Epithelial cell of prostate (primary cell): ENCODE measurements around the gene OR8S1.
"Not testable (repeated sequence)": the region's sequence is repeated elsewhere in the genome, so short reads cannot be mapped to it uniquely, and the experiment has no call there.

Source experiments
- DNase-seq: peaks from one replicate; pipeline ENCODE4 v3.0.0-alpha.2; 2011; ENCODE audit warnings: low read depth, low spot score
- H3K27ac ChIP-seq: fragments of 450-650 bp; 2 replicates; pipeline ENCODE4 v1.5.1; 2017; ENCODE audit warnings: mild to moderate bottlenecking

OR8S1 gene

DNA sequence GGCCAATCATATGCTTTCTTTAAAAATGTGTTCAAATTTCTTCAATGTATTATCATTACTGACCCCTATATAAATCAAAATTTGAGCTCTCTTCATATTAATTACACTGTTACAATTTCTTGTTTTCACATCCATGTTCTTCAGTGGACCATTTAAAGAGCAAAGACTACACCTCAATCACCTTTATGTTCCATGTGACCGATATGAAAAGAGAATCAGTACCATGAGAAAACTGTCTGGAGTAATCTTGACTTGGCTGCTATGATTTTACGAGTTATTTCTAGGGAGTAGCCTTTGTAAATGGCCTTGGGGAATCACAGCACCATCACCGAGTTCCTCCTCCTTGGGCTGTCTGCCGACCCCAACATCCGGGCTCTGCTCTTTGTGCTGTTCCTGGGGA is at the start of gene OR8S1:
Gene OR8S1, plus strand, starts transcription at position 301 of the 400 bp plus-strand sequence. Its CDS starts 0 bp downstream, at position 301.
- DNase-seq: no peak
- H3K27ac ChIP-seq: no peak within 1 kb of the TSS

GRCh38 chr12:48482198-48482597 is 43.2 kb upstream of the OR8S1 start, which contains the start of gene C12orf54:
Gene C12orf54 (plus strand): TSS chr12:48482498. CDS start chr12:48483297, 799 bp downstream.
- DNase-seq: no peak
- no peak within 1 kb of the TSS for H3K27ac ChIP-seq

DNA sequence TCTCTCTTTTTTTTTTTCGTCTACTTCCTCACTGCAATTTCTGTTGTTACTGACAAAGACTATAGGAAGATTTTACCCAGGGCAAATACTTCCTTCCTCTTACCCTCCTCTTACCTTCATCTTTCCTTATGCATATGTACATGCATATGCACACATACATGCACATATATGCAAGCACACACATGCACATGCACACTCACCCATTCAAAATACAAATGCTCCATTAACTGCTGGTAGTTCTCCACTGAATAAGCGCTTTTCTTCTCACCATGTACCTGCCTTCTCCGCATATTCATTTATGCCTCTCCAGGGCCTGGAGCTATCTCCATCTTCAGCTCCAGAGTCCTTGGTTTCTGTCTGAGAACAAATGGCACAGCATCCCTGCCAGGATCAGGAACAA is 42.5 kb upstream of the OR8S1 start:
- DNase-seq: no peak
- H3K27ac ChIP-seq: no peak overlapping the region

DNA sequence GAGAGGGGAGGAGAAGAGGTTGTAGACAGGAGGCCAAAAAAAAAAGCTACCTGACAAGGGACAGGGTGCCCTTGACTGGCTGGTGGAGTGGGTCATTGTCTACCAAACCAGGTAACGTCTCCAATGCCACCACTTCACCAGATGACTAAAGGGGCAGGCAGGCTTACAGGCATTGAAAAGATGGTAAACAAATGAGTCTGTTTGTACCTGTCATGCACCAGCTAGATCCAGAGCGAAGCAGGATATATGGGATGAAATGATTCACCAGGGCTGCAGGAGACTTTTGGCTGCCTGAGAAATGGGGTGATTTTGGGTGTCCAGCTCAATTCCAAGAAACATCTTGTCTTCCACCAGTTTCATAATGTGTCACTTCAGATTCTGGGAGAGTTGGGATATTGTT is 39.2 kb upstream of the OR8S1 start:
- H3K27ac ChIP-seq: peak overlapping the region; percentile 69
- DNase-seq: peak; percentile 74

DNA sequence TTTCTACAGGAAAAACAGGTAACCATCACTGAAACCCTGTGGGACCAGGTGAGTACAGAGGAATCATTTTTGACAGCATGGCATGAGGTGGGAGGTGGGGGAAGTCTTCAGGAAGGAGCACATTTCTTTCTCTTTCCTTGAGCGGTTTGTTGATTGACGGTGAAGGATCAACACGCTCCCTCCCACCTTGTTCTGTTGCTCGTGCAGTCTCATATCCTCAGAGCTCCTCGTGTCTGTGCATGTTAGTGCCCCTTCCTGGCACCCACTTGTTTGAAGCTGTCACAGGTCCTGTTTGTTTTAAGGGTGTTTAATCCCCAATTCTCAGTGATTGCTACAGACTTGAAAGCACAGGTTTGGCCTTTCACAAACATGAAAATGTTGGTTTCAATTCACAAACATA is 38.8 kb upstream of the OR8S1 start:
- DNase-seq: peak; percentile 34
- peak overlapping the region; percentile 69 for H3K27ac ChIP-seq

DNA sequence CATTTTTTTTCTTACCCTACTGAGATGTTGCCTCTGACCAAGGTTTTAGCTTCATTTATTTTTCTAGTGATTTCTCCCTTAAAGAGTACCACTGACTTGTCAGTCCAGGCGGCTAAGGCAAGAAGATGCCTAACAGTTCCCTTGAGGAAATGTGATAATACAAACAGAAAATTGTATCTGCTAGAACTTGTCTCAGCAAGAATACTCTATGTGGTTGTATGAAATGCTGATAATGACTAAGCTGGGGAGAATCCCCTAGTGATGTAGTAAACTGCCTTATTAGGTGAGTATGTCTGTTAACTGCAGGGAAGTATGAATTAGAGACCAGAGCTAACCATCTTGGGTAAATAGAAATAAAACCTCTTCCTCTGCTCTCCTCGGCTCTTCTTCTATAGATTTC is 36.4 kb upstream of the OR8S1 start:
- peak; percentile 87 for DNase-seq
- peak overlapping the region; percentile 86 for H3K27ac ChIP-seq

- peak overlapping the region; percentile 86 for H3K27ac ChIP-seq
- not testable (repeated sequence) for DNase-seq
Observed at GRCh38 chr12:48489456-48489855, 36.0 kb upstream of the OR8S1 start.

GRCh38 chr12:48500281-48500680 is 25.2 kb upstream of the OR8S1 start:
- DNase-seq, H3K27ac ChIP-seq: not testable (repeated sequence)

DNA sequence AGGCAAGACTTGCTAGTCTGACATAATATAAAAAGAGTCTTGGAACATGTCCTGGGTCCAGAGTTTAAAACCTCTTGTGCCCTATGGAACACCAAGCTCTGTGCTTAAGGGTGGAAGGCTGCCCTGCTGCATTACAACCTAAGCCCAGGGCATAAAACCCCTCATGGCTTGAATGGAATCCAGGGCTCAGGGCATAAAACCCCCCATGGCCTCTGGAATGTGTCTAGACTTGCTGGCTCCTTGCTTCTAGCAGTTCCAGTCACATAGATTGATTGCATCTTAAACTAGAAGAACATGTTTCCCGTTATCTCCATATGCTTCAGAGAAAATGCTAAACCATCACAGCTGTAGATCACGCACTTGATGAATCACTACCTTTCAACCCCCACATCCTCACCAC is 18.6 kb upstream of the OR8S1 start:
- DNase-seq, H3K27ac ChIP-seq: not testable (repeated sequence)

- DNase-seq: no peak
- H3K27ac ChIP-seq: no peak overlapping the region
Observed at GRCh38 chr12:48508987-48509386, 16.4 kb upstream of the OR8S1 start.

DNA sequence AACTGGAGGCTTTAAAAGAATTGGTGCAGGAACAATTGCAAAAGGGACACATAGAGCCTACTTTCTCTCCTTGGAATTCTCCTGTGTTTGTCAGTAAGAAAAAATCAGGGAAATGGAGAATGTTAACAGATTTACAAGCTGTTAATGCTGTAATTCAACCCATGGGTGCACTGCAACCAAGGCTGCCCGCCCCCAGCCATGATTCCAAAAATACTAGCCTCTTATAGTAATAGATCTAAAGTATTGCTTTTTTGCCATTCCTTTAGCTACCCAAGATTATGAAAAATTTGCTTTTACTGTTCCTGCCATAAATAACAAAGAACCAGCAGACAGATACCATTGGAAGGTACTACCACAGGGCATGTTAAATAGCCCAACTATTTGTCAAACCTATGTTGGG is 15.3 kb upstream of the OR8S1 start:
- no peak overlapping the region for H3K27ac ChIP-seq
- DNase-seq: no peak

DNA sequence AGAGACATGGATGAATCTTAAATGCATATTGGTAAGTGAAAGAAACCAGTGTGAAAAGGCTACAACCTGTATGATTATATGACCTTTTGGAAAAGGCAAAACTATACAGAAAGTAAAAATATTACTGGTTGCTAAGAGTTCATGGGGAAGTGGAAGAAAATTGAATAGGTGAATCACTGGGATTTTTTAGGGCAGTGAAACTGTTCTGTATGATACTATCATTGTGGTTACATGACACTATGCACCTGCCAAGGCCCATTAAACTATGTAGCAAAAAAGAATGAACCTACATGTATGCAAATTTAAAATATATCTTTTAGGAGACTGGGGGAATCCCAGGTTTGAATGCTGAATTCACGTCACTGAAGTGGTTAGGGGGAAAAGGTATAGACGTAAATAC is 12.6 kb upstream of the OR8S1 start:
- no peak overlapping the region for H3K27ac ChIP-seq
- DNase-seq: no peak

GRCh38 chr12:48514728-48515127 is 10.7 kb upstream of the OR8S1 start:
- DNase-seq: no peak
- no peak overlapping the region for H3K27ac ChIP-seq

- not testable (repeated sequence) for DNase-seq, H3K27ac ChIP-seq
Observed at GRCh38 chr12:48520381-48520780, 5.1 kb upstream of the OR8S1 start.

DNA sequence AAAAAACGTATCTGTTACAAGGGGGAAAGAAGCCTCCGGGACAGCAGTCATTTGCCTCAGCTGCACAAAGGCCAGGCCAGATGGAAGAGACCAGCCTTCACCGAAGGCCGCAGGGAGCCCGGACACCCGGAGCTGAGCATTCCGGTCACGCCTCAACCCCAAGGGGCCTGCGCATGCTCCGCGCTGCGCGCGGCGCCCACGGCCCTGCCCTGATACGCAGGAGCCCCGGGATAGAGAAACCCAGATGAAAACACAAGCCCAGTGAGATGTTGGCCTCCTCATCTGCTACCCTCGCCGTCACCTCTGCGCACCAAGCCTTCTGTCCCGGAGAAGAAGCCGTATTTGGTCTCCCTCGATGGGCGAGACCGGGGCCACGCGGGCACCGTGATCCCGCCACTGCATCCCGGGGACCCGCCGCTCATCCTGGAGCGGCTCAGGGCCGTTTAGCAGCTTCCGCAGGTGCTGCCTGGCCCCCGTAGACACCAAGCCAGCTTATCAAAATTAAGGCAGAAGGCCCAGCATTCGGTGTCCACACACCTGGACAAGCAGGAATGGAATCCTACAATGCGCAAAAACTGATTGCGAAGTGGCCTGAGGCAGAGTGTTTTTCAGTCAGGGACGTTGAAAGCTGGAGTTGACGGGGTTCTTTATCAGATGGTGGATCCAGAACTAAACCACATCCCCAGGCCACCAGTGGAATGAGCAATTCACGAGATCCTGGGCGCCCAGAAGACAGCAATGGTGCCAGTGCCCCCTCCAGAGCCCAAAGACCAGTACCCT is 2.6 kb downstream of the OR8S1 start:
- no peak for DNase-seq
- H3K27ac ChIP-seq: no peak overlapping the region

GRCh38 chr12:48532601-48533000 is 7.2 kb downstream of the OR8S1 start:
- H3K27ac ChIP-seq: no peak overlapping the region
- DNase-seq: no peak

DNA sequence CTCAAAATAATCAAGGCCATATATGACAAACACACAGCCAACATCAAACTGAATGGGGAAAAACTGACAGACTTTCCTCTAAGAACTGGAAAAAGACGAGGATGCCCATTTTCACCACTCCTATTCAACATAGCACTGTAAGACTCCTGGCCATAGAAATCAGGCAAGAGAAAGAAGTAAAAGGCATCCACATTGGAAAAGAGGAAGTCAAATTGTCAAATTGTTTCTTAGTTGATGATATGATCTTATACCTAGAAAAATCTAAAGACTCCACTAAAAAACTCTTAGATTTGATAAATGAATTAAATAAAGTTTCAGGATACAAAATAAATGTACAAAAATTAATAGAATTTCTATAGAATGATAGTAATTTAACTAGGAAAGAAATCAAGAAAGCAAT is 11.2 kb downstream of the OR8S1 start:
- H3K27ac ChIP-seq: no peak overlapping the region
- DNase-seq: no peak

DNA sequence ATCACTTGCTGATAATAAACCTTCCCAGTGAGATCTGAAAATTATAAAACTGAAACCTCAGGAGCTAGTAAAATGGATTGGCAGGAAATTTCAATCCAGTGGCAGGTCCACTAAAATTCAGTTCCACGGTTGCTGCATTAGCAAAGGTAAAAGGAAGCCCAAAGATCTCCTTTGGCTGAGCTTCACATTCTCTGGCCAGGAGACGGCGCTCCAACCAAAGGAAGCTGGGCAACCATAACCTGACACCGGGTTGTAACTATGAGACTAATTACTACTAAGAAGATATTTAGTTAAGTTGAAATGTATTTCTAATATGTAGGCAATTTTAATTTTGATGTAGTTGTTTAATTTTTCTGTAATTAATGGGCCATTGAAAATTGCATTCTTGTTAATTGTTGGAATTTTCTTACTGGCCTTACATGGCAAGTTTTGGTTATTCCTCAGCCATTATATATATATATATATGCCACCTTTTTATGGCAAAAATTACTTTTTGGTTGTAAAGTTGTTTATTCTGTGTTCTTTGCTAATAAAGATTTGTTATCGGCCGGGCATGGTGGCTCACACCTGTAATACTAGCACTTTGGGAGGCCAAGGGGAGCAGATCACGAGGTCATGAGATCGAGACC is 17.0 kb downstream of the OR8S1 start:
- no peak for DNase-seq
- no peak overlapping the region for H3K27ac ChIP-seq

DNA sequence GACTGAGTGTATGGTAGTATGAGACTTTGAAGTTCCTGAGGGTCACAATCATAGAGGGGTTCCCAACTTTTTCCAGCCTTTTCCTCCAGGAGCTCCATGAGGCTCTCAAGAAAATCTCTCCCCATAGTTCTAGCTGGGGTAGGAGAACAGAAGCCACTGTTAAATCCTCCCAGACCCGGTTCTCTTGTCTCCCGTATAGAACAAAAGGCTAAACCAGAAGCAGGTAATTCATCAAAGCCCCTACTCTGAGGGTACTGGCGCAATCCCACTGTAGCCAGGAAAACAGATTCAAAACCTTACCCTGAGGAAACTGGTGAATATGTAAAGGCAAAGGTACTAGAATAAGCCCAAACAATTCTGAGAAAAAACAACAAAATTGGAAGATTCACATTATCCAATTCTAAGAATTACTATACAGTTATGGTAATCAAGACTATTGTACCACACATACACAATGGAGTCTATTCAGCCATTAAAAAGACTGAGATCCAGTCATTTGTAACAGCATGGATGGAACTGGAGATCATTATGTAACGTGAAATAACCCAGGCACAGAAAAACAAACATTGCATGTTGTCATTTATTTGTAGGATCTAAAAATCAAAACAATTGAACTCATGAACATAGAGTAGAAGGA is 20.5 kb downstream of the OR8S1 start:
- H3K27ac ChIP-seq: no peak overlapping the region
- DNase-seq: no peak

- H3K27ac ChIP-seq, DNase-seq: not testable (repeated sequence)
Observed at GRCh38 chr12:48547012-48547411, 21.6 kb downstream of the OR8S1 start.

- DNase-seq, H3K27ac ChIP-seq: not testable (repeated sequence)
Observed at GRCh38 chr12:48551636-48552035, 26.2 kb downstream of the OR8S1 start.
